GM12872 (cell line): ENCODE measurements around the gene OOSP4A.

Experiments
- TF ChIP-seq, protein P1 (sequence below): IDR thresholded peaks from 3 replicates; pipeline ENCODE4 v1.5.1; 2011; ENCODE audit warnings: low read depth, mild to moderate bottlenecking, low read length, moderate library complexity; ENCODE audit not compliant: insufficient read depth

The OOSP4A gene

DNA sequence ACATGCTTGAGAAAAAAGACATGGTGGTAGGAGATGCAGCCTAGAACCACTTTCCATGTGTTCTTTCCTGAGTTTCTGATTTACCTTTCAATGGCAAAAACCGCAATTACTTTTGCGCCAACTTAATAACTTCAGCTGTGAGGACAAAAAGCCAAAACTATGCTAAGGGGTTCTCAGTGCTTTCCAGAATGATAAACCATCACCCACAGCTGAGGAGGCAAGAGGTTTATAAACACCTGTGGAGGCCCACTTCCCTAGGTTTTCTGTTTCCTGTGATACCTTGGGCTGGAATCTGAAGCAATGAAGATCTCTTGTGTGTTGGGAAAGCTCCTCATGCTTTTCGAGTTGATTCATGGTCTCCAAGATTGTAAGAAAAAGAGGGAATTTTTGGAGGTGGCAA is at the start of gene OOSP4A:
OOSP4A (plus strand) TSS at position 301 of the 400 bp plus-strand sequence; CDS start at position 301, 0 bp downstream.
- TF ChIP-seq, protein P1, sequence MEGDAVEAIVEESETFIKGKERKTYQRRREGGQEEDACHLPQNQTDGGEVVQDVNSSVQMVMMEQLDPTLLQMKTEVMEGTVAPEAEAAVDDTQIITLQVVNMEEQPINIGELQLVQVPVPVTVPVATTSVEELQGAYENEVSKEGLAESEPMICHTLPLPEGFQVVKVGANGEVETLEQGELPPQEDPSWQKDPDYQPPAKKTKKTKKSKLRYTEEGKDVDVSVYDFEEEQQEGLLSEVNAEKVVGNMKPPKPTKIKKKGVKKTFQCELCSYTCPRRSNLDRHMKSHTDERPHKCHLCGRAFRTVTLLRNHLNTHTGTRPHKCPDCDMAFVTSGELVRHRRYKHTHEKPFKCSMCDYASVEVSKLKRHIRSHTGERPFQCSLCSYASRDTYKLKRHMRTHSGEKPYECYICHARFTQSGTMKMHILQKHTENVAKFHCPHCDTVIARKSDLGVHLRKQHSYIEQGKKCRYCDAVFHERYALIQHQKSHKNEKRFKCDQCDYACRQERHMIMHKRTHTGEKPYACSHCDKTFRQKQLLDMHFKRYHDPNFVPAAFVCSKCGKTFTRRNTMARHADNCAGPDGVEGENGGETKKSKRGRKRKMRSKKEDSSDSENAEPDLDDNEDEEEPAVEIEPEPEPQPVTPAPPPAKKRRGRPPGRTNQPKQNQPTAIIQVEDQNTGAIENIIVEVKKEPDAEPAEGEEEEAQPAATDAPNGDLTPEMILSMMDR, result no peak

DNA sequence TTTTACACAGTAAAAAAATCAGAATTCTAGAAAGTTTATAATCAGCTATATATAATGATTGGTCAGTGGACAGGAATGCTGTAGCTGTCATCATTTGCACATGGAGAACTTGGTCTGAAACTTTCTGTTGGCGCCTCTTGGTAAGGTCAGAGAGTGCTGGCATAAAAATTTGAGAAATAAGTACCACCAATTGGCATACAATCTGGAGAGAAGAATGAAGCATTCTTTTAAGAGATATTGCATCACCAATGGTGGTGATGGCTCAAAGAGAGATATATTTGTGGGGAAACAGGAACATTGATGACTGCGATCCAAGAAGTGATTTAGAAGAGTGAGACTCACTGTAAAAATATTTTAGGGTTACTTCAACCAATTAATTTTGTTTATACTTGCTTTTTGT is 45.4 kb upstream of the OOSP4A start:
- TF ChIP-seq, protein P1, result no peak

DNA sequence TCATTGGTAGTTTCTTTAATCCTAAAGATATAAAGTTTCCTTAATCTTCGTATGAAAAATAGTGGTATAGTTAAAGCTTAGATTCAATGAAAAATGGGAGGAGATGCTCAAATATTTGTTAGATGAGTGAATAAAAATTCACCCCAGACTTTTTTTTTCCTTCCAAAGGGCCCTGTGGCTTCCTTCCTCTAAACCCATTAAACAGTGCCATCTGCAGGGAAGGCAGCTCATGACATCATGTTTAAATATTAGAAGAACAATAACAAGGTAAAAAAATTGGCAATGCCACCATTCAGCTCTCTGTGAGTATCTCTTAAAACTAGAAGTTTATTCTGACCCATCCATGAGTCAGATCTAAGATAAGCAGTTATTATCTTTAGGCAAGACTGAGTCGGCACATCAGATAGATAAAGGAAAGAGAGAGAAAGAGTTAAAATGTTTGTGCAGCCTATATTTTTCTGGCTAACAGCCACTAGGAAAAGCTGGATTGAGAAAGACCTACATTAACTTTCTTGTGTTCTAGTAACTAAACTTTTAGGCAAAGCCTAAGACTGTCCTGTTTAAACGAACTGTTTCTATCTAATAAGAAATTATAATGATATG is 44.7 kb upstream of the OOSP4A start:
- TF ChIP-seq, protein P1, result peak; percentile 43

DNA sequence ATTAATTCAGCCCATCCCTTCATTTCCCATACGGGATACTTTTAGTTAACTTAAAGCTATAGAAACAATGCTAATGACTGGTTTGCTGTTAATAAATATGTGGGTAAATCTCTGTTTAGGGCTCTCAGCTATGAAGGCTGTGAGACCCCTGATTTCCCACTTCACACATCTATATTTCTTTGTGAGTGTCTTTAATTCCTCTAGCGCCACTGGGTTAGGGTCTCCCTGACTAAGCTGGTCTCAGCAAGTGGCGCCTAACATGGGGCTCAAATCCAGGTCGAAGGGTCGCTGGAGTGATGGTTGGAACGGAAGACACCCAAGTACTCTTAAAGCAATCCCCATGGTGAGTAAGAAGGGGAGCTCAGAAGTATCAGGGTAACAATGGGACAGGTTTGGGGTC is 40.0 kb upstream of the OOSP4A start:
- TF ChIP-seq, protein P1, result no peak

DNA sequence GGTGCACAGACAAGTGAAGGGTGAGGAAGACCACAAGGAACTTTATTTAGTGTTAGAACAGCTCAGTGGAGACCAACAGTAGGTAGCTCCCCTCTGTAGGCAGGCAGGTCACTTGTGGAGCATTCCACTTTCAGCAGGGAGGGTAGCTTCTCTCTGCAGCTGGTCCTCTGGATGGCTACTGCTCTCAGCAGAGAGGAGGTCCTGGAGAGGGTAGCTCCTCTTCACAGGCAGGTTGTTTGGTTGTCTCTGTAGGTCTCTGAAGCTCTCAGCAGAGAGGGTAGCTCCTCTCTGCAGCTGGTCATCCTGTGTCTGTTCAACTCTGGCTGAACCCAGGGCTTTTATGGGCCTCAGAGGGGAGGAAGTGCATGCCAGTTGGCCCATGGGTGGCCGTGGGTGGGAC is 32.1 kb upstream of the OOSP4A start:
- TF ChIP-seq, protein P1, result no peak

DNA sequence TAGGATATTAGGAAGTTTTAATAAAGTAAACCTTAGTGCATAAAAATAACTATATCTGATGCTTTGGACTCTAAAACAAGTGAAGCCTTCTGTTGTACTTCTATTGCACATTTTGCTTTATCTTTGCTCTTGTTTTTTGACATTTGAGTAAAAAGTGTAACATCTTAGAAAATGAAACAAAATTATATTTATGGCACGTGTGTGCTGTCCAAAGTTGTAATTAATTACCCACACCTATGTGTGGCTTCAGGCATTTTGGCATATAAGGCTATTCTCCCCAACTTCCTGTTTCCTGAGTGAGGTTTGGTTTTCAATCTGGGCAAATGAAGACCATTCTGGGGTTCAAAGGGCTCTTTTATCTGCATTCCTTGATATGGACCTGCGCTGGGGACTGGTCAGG is 25.7 kb upstream of the OOSP4A start, which contains the start of gene OOSP1:
OOSP1 (plus strand) TSS at position 301 of the 400 bp plus-strand sequence; CDS start at position 324, 23 bp downstream.
- TF ChIP-seq, protein P1, result no peak

DNA sequence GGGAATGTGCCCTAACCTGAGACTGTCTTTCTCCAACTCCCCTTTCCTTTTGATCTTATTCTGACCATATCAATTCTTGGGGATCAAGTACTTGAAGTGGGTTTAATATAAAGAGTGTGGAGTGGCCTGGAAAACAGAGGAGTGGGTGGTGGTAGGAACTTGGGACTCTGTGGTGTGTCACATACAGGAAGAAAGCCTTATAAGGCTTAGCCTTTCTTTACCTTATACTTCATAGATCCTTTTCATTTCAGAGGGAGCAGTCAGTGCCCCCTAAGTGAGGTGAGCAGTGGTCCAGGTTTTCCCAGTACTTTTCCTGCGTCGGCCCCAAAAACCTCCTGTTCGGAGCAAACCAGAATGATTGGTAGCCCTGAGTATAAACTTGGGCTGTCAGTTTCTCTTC is 25.1 kb upstream of the OOSP4A start:
- TF ChIP-seq, protein P1, result no peak
